Heart left ventricle (tissue), 16 donors: ENCODE data around the gene ARPC5L. TPM values are rescaled to one million over a fixed set of nuclear protein-coding genes. Genes with fewer than 3 reads are reported as not detected.

Source experiments
- ATAC-seq, 4 donors: fragments of 200-7000 bp; cut with Tn5 transposase; one replicate each; pipeline ENCODE4 v1.9.1; 2020 to 2022; ENCODE audit warnings: moderate library complexity in 4 of 4, mild to moderate bottlenecking in 3 of 4, moderate number of reproducible peaks in 1 of 4
- DNase-seq, 5 donors: peaks; one replicate each; pipeline ENCODE4 v3.0.0-alpha.2; 2020
- H3K27ac ChIP-seq, 12 donors: fragments of 200-600 bp; sonication (generic) in 4 of 12; one replicate each; pipeline versions ENCODE4 v1.5.0 to v1.8.0; 2016 to 2022; ENCODE audit warnings: mild to moderate bottlenecking in 2 of 12
- H3K27me3 ChIP-seq, 9 donors: fragments of 200-600 bp; sonication (generic) in 2 of 9; one replicate each; pipeline versions ENCODE4 v1.5.1 to v1.8.0; 2016 to 2022; ENCODE audit warnings: mild to moderate bottlenecking in 3 of 9
- H3K36me3 ChIP-seq, 9 donors: fragments of 200-600 bp; sonication (generic) in 2 of 9; one replicate each; pipeline versions ENCODE4 v1.5.0 to v1.8.0; 2018 to 2022; ENCODE audit warnings: mild to moderate bottlenecking in 2 of 9
- H3K4me1 ChIP-seq, 12 donors: fragments of 200-600 bp; sonication (generic) in 4 of 12; one replicate each; pipeline versions ENCODE4 v1.5.0 to v1.8.0; 2016 to 2022; ENCODE audit warnings: mild to moderate bottlenecking in 3 of 12
- H3K4me3 ChIP-seq, 12 donors: fragments of 200-600 bp; sonication (generic) in 4 of 12; one replicate each; pipeline versions ENCODE4 v1.5.0 to v1.8.0; 2017 to 2022; ENCODE audit warnings: mild to moderate bottlenecking in 9 of 12, moderate library complexity in 4 of 12
- H3K9me3 ChIP-seq, 12 donors: fragments of 200-600 bp; sonication (generic) in 4 of 12; one replicate each; pipeline versions ENCODE4 v1.5.0 to v1.8.0; 2016 to 2022; ENCODE audit warnings: mild to moderate bottlenecking in 1 of 12
- CTCF ChIP-seq, 12 donors: fragments of 200-600 bp; sonication (generic) in 4 of 12; IDR thresholded peaks; one replicate each; pipeline versions ENCODE4 v1.5.0 to v1.8.0; 2018 to 2022; ENCODE audit warnings: antibody characterized with exemption in 12 of 12, mild to moderate bottlenecking in 5 of 12
- POLR2A ChIP-seq, 2 donors: fragments of 450-650 bp; IDR thresholded peaks; one replicate each; pipeline ENCODE4 v1.6.1; 2017; ENCODE audit warnings: antibody characterized with exemption in 2 of 2, mild to moderate bottlenecking in 2 of 2, moderate library complexity in 2 of 2
- WGBS, 4 donors: extraction: QIAGEN DNeasy Blood & Tissue Kit in 2 of 4; methylation state at CpG; one replicate each; pipeline versions ENCODE4 v1.1.5 to v1.1.7; 2013 to 2018; 5-methylcytosine and 5-hydroxymethylcytosine counted together
- intact Hi-C, 10 donors: fragments of 100-400 bp; cut with DNase I; formaldehyde crosslinking; loops; one replicate each; pipeline versions ENCODE4 v1.11.1 to v1.14.2; 2022
- polyA plus RNA-seq, 2 donors: library from polyadenylated mRNA; stranded (reverse); fragments of 200-250 nt; gene quantifications; one replicate each; pipeline ENCODE4 v1.2.3, GENCODE V29; 2013
- total RNA-seq, 9 donors: library from RNA; depleted of rRNA in 2 of 9; stranded (reverse); fragments of >200 nt in 2 of 9; fragmentation: NEBNext Ultra II Directional in 3 of 9; extraction: Animal tissue kit (Norgen Biotek cat#: 25700) in 3 of 9; gene quantifications; one replicate each; pipeline versions ENCODE4 v1.1.0 to v1.2.4, GENCODE V29; 2016 to 2023
- donor health status: ischemic (EF 13 %, LVEDD 7.1; RV severe dilation, severe dysfunction).
- donor health status: healthy with polysubstance abuse.
- donor health status: DM: no; HTN: yes; CAD: no.
- donor health status: DM: no; HTN: no; CAD: no.
- donor health status: ischemic (EF 25% LVEDD 6.9; RV normal size, moderate dysfunction).
- donor health status: ischemic (EF 25% LVEDD 5.7; RV mildly dilated, moderate dysfunction).
- donor health status: healthy.
- donor health status: DM: yes; HTN: yes; CAD: no.
- donor health status: ischemic (EF 35%, LVEDD 5.7; RV mildly dilated, moderate dysfunction).
- donor health status: nonischemic (EF 11% LVEDD 7.7; RV severe dilation, severe dysfunction).
- donor health status: DM: yes; HTN: yes; CAD: no.
- donor health status: PGD.
- donor health status: ischemic (EF 29% LVEDD 5.4; RV normal size, mild dysfunction).
- donor health status: nonischemic (EF 23%, LVEDD 6.1; RV moderate dilation, normal function).

ARPC5L gene
- total and polyA plus RNA-seq, 11 donors: 27.0 to 102 (median 39.7) TPM

DNA sequence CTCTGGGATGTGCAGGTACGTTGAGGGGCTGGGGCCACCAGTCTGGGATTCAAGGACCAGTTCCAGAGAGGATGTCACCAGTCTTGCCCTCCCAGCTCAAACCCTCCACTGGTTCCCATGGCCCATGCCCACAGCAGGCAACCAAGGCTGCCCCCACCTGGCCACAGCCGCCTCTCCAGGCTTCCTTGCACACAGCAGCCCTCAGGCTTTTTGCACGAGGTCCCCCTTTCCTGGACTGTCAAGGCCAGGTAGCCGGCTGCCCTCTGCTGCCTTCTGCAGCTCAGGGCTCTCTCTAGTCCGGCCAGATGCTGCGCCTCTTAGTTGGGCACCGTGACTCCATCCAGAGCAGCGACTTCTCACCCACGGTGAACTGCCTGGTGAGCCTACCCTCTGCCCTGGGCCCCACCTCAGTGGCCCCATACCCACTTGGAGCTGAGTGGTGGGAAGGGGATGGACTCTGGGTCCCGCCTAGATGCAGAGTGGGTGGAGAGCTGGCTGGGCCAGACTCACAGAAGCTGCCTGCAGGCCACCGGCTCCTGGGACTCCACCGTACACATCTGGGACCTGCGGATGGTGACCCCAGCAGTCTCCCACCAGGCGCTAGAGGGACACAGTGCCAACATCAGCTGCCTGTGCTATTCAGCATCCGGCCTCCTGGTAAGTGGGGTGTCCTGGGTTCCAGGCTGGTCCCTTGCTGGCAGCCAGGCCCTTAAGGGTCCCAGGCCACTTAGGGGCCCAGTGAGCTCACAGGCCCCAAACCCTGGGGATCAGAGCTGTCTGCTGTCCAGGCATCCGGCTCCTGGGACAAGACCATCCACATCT is 5.8 kb upstream of the ARPC5L start:
- 63 to 73% (median 67%) methylated on average over 12 to 16 of the region's 16 CpGs for WGBS, 4 donors
- H3K4me1 ChIP-seq: peaks cover 0 to 51% (median 38%) of the 10 kb centered on the region in 12 donors

GRCh38 chr9:124857533-124858162 is 4.3 kb upstream of the ARPC5L start:
- Histone ChIP-seq H3K4me1 (peaks cover 0 to 45% (median 33%) of the 10 kb centered on the region in 12 donors), H3K9me3 (no peaks in the 10 kb centered on the region), H3K4me3 (no peak overlapping the region), H3K27ac (no peak overlapping the region), H3K36me3 (peaks cover 0 to 48% (median 42%) of the 10 kb centered on the region in 9 donors), H3K27me3 (no peaks in the 10 kb centered on the region)
- WGBS, 4 donors: 89 to 92% (median 91%) methylated on average over 24 of the region's 24 CpGs
- ATAC-seq (no peak), DNase-seq (no peak)
- intact Hi-C loops: loop anchor here in 2 of 10 donors (10.0 kb wide), 2 partner anchors 233 to 287 kb away; partner anchors contain the start of gene SCAI (in 1 of the 2)
- no peak for TF ChIP-seq CTCF (IDR thresholded peaks at IDR 0.05)
- no peak for TF ChIP-seq POLR2A (IDR thresholded peaks at IDR 0.05)

More for the DNA sequence above, 5.8 kb upstream of the ARPC5L start:
- no peak overlapping the region for H3K4me3 ChIP-seq
- DNase-seq: no peak
- H3K9me3 ChIP-seq: no peaks in the 10 kb centered on the region
- H3K27ac ChIP-seq: no peak overlapping the region
- TF ChIP-seq POLR2A (IDR thresholded peaks at IDR 0.05) (no peak), CTCF (IDR thresholded peaks at IDR 0.05) (peak in 6 of 12 donors; percentile 7 to 31 (median 21))
- no peak for ATAC-seq
- H3K36me3 ChIP-seq: peaks cover 0 to 48% (median 42%) of the 10 kb centered on the region in 9 donors
- H3K27me3 ChIP-seq: no peaks in the 10 kb centered on the region
- intact Hi-C loops: loop anchor here in 2 of 10 donors (10.0 kb wide), 2 partner anchors 231 to 289 kb away; partner anchors contain the start of gene SCAI (in 1 of the 2)

- H3K36me3 ChIP-seq: peaks cover 0 to 48% (median 42%) of the 10 kb centered on the region in 9 donors
- peaks cover 0 to 44% (median 32%) of the 10 kb centered on the region in 12 donors for H3K4me1 ChIP-seq
- H3K27me3 ChIP-seq: no peaks in the 10 kb centered on the region
- 48 to 71% (median 65%) methylated on average over 7 to 9 of the region's 9 CpGs for WGBS, 4 donors
- ATAC-seq: no peak
- DNase-seq: peak in 1 of 5 donors; percentile 58
- no peak overlapping the region for H3K4me3 ChIP-seq
- no peak overlapping the region for H3K27ac ChIP-seq
- intact Hi-C loops: loop anchor here in 2 of 10 donors (10.0 kb wide), 2 partner anchors 234 to 286 kb away; partner anchors contain the start of gene SCAI (in 1 of the 2)
- no peak for TF ChIP-seq CTCF (IDR thresholded peaks at IDR 0.05)
- no peak for TF ChIP-seq POLR2A (IDR thresholded peaks at IDR 0.05)
- H3K9me3 ChIP-seq: no peaks in the 10 kb centered on the region
Observed at GRCh38 chr9:124858330-124859046, 3.4 kb upstream of the ARPC5L start.
